ENCODE measurements around the gene AK3. TPM values are rescaled to one million over a fixed set of nuclear protein-coding genes. Genes with fewer than 3 reads are reported as not detected.

AK3 gene
- total and polyA plus RNA-seq, 2 of the 8 experiments (the other 6 are each of a cell fraction or from before 2014, with no cell fraction given): 8.9 to 30.0 TPM

GRCh38 chr9:4771788-4772187 lies 30.8 kb upstream of the AK3 start (continued):
- TF ChIP-seq, protein P1, sequence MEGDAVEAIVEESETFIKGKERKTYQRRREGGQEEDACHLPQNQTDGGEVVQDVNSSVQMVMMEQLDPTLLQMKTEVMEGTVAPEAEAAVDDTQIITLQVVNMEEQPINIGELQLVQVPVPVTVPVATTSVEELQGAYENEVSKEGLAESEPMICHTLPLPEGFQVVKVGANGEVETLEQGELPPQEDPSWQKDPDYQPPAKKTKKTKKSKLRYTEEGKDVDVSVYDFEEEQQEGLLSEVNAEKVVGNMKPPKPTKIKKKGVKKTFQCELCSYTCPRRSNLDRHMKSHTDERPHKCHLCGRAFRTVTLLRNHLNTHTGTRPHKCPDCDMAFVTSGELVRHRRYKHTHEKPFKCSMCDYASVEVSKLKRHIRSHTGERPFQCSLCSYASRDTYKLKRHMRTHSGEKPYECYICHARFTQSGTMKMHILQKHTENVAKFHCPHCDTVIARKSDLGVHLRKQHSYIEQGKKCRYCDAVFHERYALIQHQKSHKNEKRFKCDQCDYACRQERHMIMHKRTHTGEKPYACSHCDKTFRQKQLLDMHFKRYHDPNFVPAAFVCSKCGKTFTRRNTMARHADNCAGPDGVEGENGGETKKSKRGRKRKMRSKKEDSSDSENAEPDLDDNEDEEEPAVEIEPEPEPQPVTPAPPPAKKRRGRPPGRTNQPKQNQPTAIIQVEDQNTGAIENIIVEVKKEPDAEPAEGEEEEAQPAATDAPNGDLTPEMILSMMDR (IDR thresholded peaks at IDR 0.05; ENCODE audit: control extremely low read depth in 1 of 3, insufficient read depth in 1 of 3, low read depth in 1 of 3, low read length in 3 of 3): no peak
- no peak for TF ChIP-seq NRF1 (IDR thresholded peaks at IDR 0.05; ENCODE audit: low read depth, low read length)
- TF ChIP-seq SAP30 (IDR thresholded peaks at IDR 0.05; ENCODE audit: insufficient read depth, insufficient replicate concordance, low read length): no peak
- TF ChIP-seq SIRT6 (IDR thresholded peaks at IDR 0.05; ENCODE audit: low read length): no peak

Measured in H1 (cell line).